ENCODE data around the gene SWSAP1.

The SWSAP1 gene

DNA sequence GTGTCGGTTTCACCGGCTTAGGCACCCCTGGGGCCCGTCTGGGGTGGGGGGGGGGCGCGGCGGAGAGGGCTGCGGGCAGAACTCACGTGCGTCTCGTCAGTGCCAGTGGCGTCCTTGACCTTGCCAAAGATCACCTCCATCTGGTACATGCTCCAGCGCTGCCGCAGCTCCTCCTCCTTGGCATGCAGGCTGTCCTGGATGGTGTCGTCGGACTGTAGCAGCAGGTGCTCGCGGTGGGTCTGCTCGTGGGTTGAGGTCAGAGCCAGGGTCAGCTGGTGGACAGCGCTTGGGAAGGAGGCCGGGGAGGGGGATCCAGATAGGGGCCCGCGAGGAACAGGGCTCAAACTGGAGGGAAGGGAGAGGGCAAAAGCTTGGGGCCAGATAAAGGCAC, 49.3 kb downstream of the SWSAP1 start:
- H3K27ac ChIP-seq (ENCODE audit: insufficient read depth, low read length, poor library complexity, severe bottlenecking), result no peak overlapping the region
- DNase-seq, result no peak
- no peaks in the 10 kb centered on the region for H3K36me3 ChIP-seq (ENCODE audit: control insufficient read depth, insufficient read depth, low read length)
- no peaks in the 10 kb centered on the region for H3K9me3 ChIP-seq (ENCODE audit: control insufficient read depth, low read length)
- no peak overlapping the region for H3K4me3 ChIP-seq (ENCODE audit: insufficient read depth, low read depth, low read length, poor library complexity, severe bottlenecking)
- peaks cover 47% of the 10 kb centered on the region for H3K27me3 ChIP-seq (replicated peaks; ENCODE audit: control insufficient read depth, insufficient read depth, low read length, poor library complexity, severe bottlenecking)
- H3K4me1 ChIP-seq (ENCODE audit: control insufficient read depth, insufficient read depth, low read length, poor library complexity, severe bottlenecking), result peaks cover 40% of the 10 kb centered on the region
